ENCODE results near the gene STX11.

GRCh38 chr6:144123836-144124235 is 26.5 kb upstream of the STX11 start:
- TF ChIP-seq CTCF (IDR thresholded peaks at IDR 0.05; ENCODE audit: low read depth, low read length, poor library complexity, severe bottlenecking) (no peak), EZH2phosphoT487 (IDR thresholded peaks at IDR 0.05; ENCODE audit: borderline replicate concordance, low read length) (no peak)
